ENCODE data around the gene GULP1.

- no peak for TF ChIP-seq SNAI2 (CRISPR knock-in tag; IDR thresholded peaks at IDR 0.05)
- TF ChIP-seq TOX (CRISPR knock-in tag; IDR thresholded peaks at IDR 0.05; ENCODE audit: borderline replicate concordance), result no peak
- no peak for TF ChIP-seq ZC3H10 (CRISPR knock-in tag; IDR thresholded peaks at IDR 0.05)
- TF ChIP-seq ZNF70 (CRISPR knock-in tag; IDR thresholded peaks at IDR 0.05), result no peak
- TF ChIP-seq CREB5 (CRISPR knock-in tag; IDR thresholded peaks at IDR 0.05; ENCODE audit: low read depth), result no peak
- no peak for TF ChIP-seq POU6F1 (CRISPR knock-in tag; IDR thresholded peaks at IDR 0.05; ENCODE audit: borderline replicate concordance, low read depth)
Measured at GRCh38 chr2:188471166-188471565, 179.5 kb downstream of the GULP1 start.
